SK-N-SH treated with all-trans-retinoic acid at 6 μM for 48 hours (cell line): Measurements from ENCODE around the gene AP3S1.

Source experiments
- ATAC-seq: fragments of 200-7000 bp; cut with Tn5 transposase; 3 replicates; pipeline ENCODE4 v1.9.1; 2020; ENCODE audit warnings: mild to moderate bottlenecking, moderate library complexity
- ARNTL ChIP-seq: fragments of 450-650 bp; formaldehyde crosslinking; IDR thresholded peaks from 2 replicates; pipeline ENCODE4 v1.5.0; 2020; ENCODE audit warnings: low read depth, mild to moderate bottlenecking, moderate library complexity, borderline replicate concordance
- ESRRG ChIP-seq: fragments of 250-450 bp; sonication (Bioruptor Pico); IDR thresholded peaks from 2 replicates; pipeline ENCODE4 v1.6.1; 2021; ENCODE audit warnings: mild to moderate bottlenecking
- GLIS3 ChIP-seq: fragments of 250-450 bp; sonication (Bioruptor Pico); IDR thresholded peaks from 2 replicates; pipeline ENCODE4 v1.5.0; 2020; ENCODE audit warnings: mild to moderate bottlenecking, moderate library complexity
- ISL1 ChIP-seq: fragments of 250-450 bp; sonication (Bioruptor Pico); IDR thresholded peaks from 2 replicates; pipeline ENCODE4 v2.1.2; 2022; ENCODE audit warnings: mild to moderate bottlenecking, moderate library complexity
- OSR1 ChIP-seq: fragments of 250-450 bp; sonication (Bioruptor Pico); IDR thresholded peaks from 2 replicates; pipeline ENCODE4 v1.8.0; 2022; ENCODE audit warnings: moderate library complexity, mild to moderate bottlenecking, inconsistent platforms
- PPARA ChIP-seq: fragments of 250-450 bp; sonication (Bioruptor Pico); IDR thresholded peaks from 2 replicates; pipeline ENCODE4 v1.5.0; 2020; ENCODE audit warnings: mild to moderate bottlenecking, borderline replicate concordance
- RARB ChIP-seq: fragments of 250-450 bp; sonication (Bioruptor Pico); IDR thresholded peaks from 2 replicates; pipeline ENCODE4 v1.8.0; 2021; ENCODE audit warnings: mild to moderate bottlenecking, moderate library complexity
- SNAI2 ChIP-seq: fragments of 250-450 bp; sonication (Bioruptor Pico); IDR thresholded peaks from 2 replicates; pipeline ENCODE4 v1.5.0; 2020; ENCODE audit warnings: mild to moderate bottlenecking, moderate library complexity
- TCF4 ChIP-seq: fragments of 250-450 bp; sonication (Bioruptor Pico); IDR thresholded peaks from 2 replicates; pipeline ENCODE4 v1.8.0; 2021; ENCODE audit warnings: mild to moderate bottlenecking, moderate library complexity, borderline replicate concordance
- TOX ChIP-seq: fragments of 250-450 bp; sonication (Bioruptor Pico); IDR thresholded peaks from 2 replicates; pipeline ENCODE4 v1.8.0; 2021; ENCODE audit warnings: mild to moderate bottlenecking, moderate library complexity, borderline replicate concordance
- ZC3H10 ChIP-seq: fragments of 250-450 bp; sonication (Bioruptor Pico); IDR thresholded peaks from 2 replicates; pipeline ENCODE4 v1.5.1; 2021; ENCODE audit warnings: mild to moderate bottlenecking, moderate library complexity
- ZFP30 ChIP-seq: fragments of 450-650 bp; formaldehyde crosslinking; IDR thresholded peaks from 2 replicates; pipeline ENCODE4 v1.5.0; 2022; ENCODE audit warnings: mild to moderate bottlenecking, moderate library complexity
- ZNF565 ChIP-seq: fragments of 450-650 bp; formaldehyde crosslinking; conservative IDR thresholded peaks from 2 replicates; pipeline ENCODE4 v1.5.0; 2020; ENCODE audit warnings: low read depth, mild to moderate bottlenecking, moderate library complexity
- ZNF70 ChIP-seq: fragments of 450-650 bp; formaldehyde crosslinking; IDR thresholded peaks from 2 replicates; pipeline ENCODE4 v1.5.0; 2020; ENCODE audit warnings: mild to moderate bottlenecking, moderate library complexity
- TF ChIP-seq, protein P1 (sequence below): fragments of 250-450 bp; sonication (Bioruptor Pico); IDR thresholded peaks from 2 replicates; pipeline ENCODE4 v1.5.1; 2020; ENCODE audit warnings: low read depth, mild to moderate bottlenecking, moderate library complexity
- TF ChIP-seq, protein P2 (sequence below): fragments of 250-450 bp; sonication (Bioruptor Pico); IDR thresholded peaks from 2 replicates; pipeline ENCODE4 v1.5.0; 2020; ENCODE audit warnings: mild to moderate bottlenecking, moderate library complexity
- TF ChIP-seq, protein P3 (sequence below): fragments of 250-450 bp; sonication (Bioruptor Pico); IDR thresholded peaks from 2 replicates; pipeline ENCODE4 v1.8.0; 2021; ENCODE audit warnings: low read depth, mild to moderate bottlenecking, moderate library complexity, borderline replicate concordance
- TF ChIP-seq, protein P4 (sequence below): fragments of 250-450 bp; sonication (Bioruptor Pico); IDR thresholded peaks from 2 replicates; pipeline ENCODE4 v1.5.1; 2021; ENCODE audit warnings: mild to moderate bottlenecking, moderate library complexity
- TF ChIP-seq, protein P5 (sequence below): fragments of 250-450 bp; sonication (Bioruptor Pico); IDR thresholded peaks from 2 replicates; pipeline ENCODE4 v1.8.0; 2020; ENCODE audit warnings: mild to moderate bottlenecking, moderate library complexity, borderline replicate concordance

Gene AP3S1

DNA sequence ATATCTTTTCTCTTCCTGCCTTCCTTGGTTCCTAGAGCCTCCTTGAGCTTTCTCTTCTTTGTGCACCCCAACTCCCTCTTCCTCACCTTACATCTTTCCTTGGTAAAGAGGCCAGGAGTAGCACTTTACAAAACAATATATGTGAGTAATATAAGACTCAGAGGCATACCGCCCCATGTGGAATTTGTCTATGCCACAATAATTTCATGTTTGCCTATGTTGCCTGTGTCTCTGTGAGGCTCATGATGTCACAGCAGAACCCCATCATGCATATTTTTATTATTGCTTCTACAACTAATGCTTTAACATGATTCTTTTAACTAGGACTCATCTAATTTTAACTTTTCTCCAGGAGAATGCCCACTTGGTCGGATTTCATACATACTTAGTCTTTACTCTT, 105.5 kb downstream of the AP3S1 start:
- ATAC-seq = no peak
- TF ChIP-seq, protein P1, sequence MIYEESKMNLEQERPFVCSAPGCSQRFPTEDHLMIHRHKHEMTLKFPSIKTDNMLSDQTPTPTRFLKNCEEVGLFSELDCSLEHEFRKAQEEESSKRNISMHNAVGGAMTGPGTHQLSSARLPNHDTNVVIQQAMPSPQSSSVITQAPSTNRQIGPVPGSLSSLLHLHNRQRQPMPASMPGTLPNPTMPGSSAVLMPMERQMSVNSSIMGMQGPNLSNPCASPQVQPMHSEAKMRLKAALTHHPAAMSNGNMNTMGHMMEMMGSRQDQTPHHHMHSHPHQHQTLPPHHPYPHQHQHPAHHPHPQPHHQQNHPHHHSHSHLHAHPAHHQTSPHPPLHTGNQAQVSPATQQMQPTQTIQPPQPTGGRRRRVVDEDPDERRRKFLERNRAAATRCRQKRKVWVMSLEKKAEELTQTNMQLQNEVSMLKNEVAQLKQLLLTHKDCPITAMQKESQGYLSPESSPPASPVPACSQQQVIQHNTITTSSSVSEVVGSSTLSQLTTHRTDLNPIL (CRISPR knock-in tag) = no peak
- TF ChIP-seq ESRRG (CRISPR knock-in tag) (no peak), TCF4 (CRISPR knock-in tag) (no peak), ZNF565 (CRISPR knock-in tag) (no peak), PPARA (CRISPR knock-in tag) (no peak)
- TF ChIP-seq, protein P2, sequence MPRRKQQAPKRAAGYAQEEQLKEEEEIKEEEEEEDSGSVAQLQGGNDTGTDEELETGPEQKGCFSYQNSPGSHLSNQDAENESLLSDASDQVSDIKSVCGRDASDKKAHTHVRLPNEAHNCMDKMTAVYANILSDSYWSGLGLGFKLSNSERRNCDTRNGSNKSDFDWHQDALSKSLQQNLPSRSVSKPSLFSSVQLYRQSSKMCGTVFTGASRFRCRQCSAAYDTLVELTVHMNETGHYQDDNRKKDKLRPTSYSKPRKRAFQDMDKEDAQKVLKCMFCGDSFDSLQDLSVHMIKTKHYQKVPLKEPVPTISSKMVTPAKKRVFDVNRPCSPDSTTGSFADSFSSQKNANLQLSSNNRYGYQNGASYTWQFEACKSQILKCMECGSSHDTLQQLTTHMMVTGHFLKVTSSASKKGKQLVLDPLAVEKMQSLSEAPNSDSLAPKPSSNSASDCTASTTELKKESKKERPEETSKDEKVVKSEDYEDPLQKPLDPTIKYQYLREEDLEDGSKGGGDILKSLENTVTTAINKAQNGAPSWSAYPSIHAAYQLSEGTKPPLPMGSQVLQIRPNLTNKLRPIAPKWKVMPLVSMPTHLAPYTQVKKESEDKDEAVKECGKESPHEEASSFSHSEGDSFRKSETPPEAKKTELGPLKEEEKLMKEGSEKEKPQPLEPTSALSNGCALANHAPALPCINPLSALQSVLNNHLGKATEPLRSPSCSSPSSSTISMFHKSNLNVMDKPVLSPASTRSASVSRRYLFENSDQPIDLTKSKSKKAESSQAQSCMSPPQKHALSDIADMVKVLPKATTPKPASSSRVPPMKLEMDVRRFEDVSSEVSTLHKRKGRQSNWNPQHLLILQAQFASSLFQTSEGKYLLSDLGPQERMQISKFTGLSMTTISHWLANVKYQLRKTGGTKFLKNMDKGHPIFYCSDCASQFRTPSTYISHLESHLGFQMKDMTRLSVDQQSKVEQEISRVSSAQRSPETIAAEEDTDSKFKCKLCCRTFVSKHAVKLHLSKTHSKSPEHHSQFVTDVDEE (CRISPR knock-in tag) = no peak

DNA sequence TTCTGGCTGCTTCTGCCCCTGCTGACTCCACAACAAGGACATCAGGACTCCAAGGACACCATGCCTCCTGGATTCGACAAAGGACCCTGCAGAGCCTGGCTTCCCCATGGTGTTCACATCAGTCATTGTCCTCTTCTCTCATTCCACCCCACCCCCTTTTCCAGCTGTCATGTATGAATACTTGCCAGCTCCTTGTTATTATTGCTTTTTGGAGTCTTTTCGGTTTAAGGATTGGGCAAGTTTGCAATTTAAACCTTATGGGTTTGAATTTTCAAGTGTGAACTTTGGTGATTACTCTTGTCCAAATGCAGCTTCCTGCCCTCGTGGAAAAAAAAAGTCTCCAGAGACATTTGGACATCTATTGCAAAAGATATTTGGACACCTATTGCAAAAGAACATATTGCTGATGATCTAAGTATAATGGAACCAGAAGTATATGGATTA, 106.4 kb downstream of the AP3S1 start:
- ATAC-seq = no peak
- TF ChIP-seq, protein P3, sequence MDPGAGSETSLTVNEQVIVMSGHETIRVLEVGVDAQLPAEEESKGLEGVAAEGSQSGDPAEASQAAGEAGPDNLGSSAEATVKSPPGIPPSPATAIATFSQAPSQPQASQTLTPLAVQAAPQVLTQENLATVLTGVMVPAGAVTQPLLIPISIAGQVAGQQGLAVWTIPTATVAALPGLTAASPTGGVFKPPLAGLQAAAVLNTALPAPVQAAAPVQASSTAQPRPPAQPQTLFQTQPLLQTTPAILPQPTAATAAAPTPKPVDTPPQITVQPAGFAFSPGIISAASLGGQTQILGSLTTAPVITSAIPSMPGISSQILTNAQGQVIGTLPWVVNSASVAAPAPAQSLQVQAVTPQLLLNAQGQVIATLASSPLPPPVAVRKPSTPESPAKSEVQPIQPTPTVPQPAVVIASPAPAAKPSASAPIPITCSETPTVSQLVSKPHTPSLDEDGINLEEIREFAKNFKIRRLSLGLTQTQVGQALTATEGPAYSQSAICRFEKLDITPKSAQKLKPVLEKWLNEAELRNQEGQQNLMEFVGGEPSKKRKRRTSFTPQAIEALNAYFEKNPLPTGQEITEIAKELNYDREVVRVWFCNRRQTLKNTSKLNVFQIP = no peak
- TF ChIP-seq SNAI2 (CRISPR knock-in tag) (no peak), OSR1 (CRISPR knock-in tag) (no peak), ESRRG (CRISPR knock-in tag) (no peak), TOX (CRISPR knock-in tag) (no peak), RARB (no peak)
- TF ChIP-seq, protein P4, sequence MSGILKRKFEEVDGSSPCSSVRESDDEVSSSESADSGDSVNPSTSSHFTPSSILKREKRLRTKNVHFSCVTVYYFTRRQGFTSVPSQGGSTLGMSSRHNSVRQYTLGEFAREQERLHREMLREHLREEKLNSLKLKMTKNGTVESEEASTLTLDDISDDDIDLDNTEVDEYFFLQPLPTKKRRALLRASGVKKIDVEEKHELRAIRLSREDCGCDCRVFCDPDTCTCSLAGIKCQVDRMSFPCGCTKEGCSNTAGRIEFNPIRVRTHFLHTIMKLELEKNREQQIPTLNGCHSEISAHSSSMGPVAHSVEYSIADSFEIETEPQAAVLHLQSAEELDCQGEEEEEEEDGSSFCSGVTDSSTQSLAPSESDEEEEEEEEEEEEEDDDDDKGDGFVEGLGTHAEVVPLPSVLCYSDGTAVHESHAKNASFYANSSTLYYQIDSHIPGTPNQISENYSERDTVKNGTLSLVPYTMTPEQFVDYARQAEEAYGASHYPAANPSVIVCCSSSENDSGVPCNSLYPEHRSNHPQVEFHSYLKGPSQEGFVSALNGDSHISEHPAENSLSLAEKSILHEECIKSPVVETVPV (CRISPR knock-in tag) = no peak

DNA sequence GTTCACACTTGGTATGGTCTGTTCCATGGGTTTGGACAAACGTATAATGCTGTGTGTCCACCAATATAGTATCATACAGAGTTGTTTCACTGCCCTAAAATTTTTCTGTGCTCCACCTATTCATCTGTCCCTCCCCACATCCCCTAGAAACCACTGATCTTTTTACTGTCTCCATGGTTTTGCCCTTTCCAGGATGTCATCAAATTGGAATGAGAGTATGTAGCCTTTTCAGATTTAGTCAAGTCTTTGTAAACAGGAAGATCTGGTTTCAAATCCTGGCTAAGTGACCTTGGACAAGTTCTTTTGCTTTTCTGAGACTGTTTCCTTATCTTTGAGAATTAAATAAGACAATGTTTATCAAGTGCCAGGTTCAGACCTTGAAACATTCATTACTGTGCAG, 107.4 kb downstream of the AP3S1 start:
- no peak for ATAC-seq
- TF ChIP-seq ISL1 (CRISPR knock-in tag) (no peak), ZFP30 (CRISPR knock-in tag) (no peak), ESRRG (CRISPR knock-in tag) (no peak), GLIS3 (CRISPR knock-in tag) (no peak), TCF4 (CRISPR knock-in tag) (no peak), ZNF70 (CRISPR knock-in tag) (no peak), PPARA (CRISPR knock-in tag) (no peak), TOX (CRISPR knock-in tag) (no peak), ZC3H10 (CRISPR knock-in tag) (no peak), ARNTL (CRISPR knock-in tag) (no peak)
- TF ChIP-seq, protein P3 = no peak
- TF ChIP-seq, protein P2 (CRISPR knock-in tag) = no peak
- TF ChIP-seq, protein P5, sequence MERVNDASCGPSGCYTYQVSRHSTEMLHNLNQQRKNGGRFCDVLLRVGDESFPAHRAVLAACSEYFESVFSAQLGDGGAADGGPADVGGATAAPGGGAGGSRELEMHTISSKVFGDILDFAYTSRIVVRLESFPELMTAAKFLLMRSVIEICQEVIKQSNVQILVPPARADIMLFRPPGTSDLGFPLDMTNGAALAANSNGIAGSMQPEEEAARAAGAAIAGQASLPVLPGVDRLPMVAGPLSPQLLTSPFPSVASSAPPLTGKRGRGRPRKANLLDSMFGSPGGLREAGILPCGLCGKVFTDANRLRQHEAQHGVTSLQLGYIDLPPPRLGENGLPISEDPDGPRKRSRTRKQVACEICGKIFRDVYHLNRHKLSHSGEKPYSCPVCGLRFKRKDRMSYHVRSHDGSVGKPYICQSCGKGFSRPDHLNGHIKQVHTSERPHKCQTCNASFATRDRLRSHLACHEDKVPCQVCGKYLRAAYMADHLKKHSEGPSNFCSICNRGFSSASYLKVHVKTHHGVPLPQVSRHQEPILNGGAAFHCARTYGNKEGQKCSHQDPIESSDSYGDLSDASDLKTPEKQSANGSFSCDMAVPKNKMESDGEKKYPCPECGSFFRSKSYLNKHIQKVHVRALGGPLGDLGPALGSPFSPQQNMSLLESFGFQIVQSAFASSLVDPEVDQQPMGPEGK = no peak
- TF ChIP-seq, protein P1 (CRISPR knock-in tag) = no peak
- TF ChIP-seq, protein P4 (CRISPR knock-in tag) = no peak
